PC-9 (cell line): ENCODE measurements around the gene EXOSC6.

Source experiments
- CTCF ChIP-seq: fragments of 200-600 bp; sonication (generic); conservative IDR thresholded peaks from 2 replicates; pipeline ENCODE4 v1.6.1; 2017; ENCODE audit warnings: mixed run types, antibody characterized with exemption, mild to moderate bottlenecking, moderate library complexity
- EZH2 ChIP-seq: fragments of 200-600 bp; sonication (generic); IDR thresholded peaks from 2 replicates; pipeline ENCODE4 v1.8.0; 2017; ENCODE audit warnings: antibody characterized with exemption, low read depth

- TF ChIP-seq CTCF, result no peak
- no peak for TF ChIP-seq EZH2
Measured at GRCh38 chr16:70295634-70296033, 43.9 kb upstream of the EXOSC6 start.
